Ovary (tissue), 9 donors: ENCODE results near the gene SH3RF3. TPM values are rescaled to one million over a fixed set of nuclear protein-coding genes. Genes with fewer than 3 reads are reported as not detected.

Source experiments
- DNase-seq, 5 donors: peaks; one replicate each; pipeline ENCODE4 v3.0.0-alpha.2; 2019 to 2020
- H3K27ac ChIP-seq, 2 donors: fragments of 200-600 bp; one replicate each; pipeline versions ENCODE4 v1.5.1 to v1.8.0; 2019 to 2022
- H3K27me3 ChIP-seq: fragments of 200-600 bp; one replicate; pipeline ENCODE4 v1.8.0; 2022
- H3K36me3 ChIP-seq: fragments of 200-600 bp; sonication (generic); one replicate; pipeline ENCODE4 v1.5.1; 2019
- H3K4me1 ChIP-seq: one replicate; pipeline ENCODE4 v1.8.1; 2013; ENCODE audit warnings: mild to moderate bottlenecking, moderate library complexity; ENCODE audit not compliant: insufficient read depth
- H3K4me3 ChIP-seq: fragments of 200-600 bp; sonication (generic); one replicate; pipeline ENCODE4 v1.5.1; 2017
- H3K9me3 ChIP-seq, 2 donors: fragments of 200-600 bp in 1 of 2; sonication (generic) in 1 of 2; one replicate each; pipeline versions ENCODE4 v1.5.1 to v1.8.1; 2013 to 2019; ENCODE audit warnings: mild to moderate bottlenecking in 1 of 2, moderate library complexity in 1 of 2
- CTCF ChIP-seq, 3 donors: fragments of 450-650 bp in 2 of 3; fragments of 200-600 bp in 1 of 3; IDR thresholded peaks; one replicate each; pipeline versions ENCODE4 v1.5.1 to v1.8.0; 2016 to 2022; ENCODE audit warnings: antibody characterized with exemption in 3 of 3, mild to moderate bottlenecking in 1 of 3
- EP300 ChIP-seq: sonication (generic); formaldehyde crosslinking; IDR thresholded peaks from one replicate; pipeline ENCODE4 v1.6.1; 2017; ENCODE audit warnings: antibody characterized with exemption
- POLR2A ChIP-seq: fragments of 450-650 bp; IDR thresholded peaks from one replicate; pipeline ENCODE4 v1.6.1; 2017; ENCODE audit warnings: antibody characterized with exemption, mild to moderate bottlenecking, moderate library complexity
- WGBS, 3 donors: extraction: QIAGEN DNeasy Blood & Tissue Kit in 1 of 3; methylation state at CpG; one replicate each; pipeline versions ENCODE4 v1.1.5 to v1.1.7; 2013 to 2017; 5-methylcytosine and 5-hydroxymethylcytosine counted together
- intact Hi-C, 4 donors: fragments of 100-400 bp; cut with DNase I; formaldehyde crosslinking; loops; one replicate each; pipeline versions ENCODE4 v1.11.0 to v1.15.1; 2022 to 2023
- polyA plus RNA-seq, 2 donors: library from polyadenylated mRNA; stranded (reverse); fragments of 200-250 nt in 1 of 2; fragments of 350-450 nt in 1 of 2; fragmentation: Illumina TruSeq in 1 of 2; extraction: RNeasy Lipid Tissue Mini Kit (QIAGEN cat#74804) in 1 of 2; gene quantifications; one replicate each; pipeline ENCODE4 v1.2.3, GENCODE V29; 2013 to 2014
- total RNA-seq, 7 donors: library from RNA; depleted of rRNA in 2 of 7; stranded (reverse); fragments of >200 nt in 2 of 7; fragmentation: NEBNext Ultra II Directional in 3 of 7; extraction: Animal tissue kit (Norgen Biotek cat#: 25700) in 3 of 7; gene quantifications; one replicate each; pipeline versions ENCODE4 v1.1.0 to v1.2.4, GENCODE V29; 2016 to 2023
- donor health status: DM: no; HTN: no; CAD: no; lungs with moderate emphysema.
- donor health status: DM: no; HTN: no; CAD: no.
- donor health status: Bipolar disorder and iron deficiency.
- donor health status: DM: yes; HTN: yes; CAD: no.
- donor health status: DM: no; HTN: no; CAD: no.
- donor health status: DM: yes; HTN: yes; CAD: no.

The SH3RF3 gene
- total and polyA plus RNA-seq, 9 donors = 2.7 to 10.1 (median 4.5) TPM

GRCh38 chr2:109150559-109150958, 21.6 kb downstream of the SH3RF3 start:
- DNase-seq = no peak
- Histone ChIP-seq H3K27ac (no peak overlapping the region), H3K4me1 (no peaks in the 10 kb centered on the region), H3K9me3 (no peaks in the 10 kb centered on the region), H3K27me3 (no peaks in the 10 kb centered on the region), H3K36me3 (no peaks in the 10 kb centered on the region), H3K4me3 (no peak overlapping the region)
- intact Hi-C loops = no loop called here
- no peak for TF ChIP-seq POLR2A
- TF ChIP-seq CTCF (IDR thresholded peaks at IDR 0.05) = no peak
- no peak for TF ChIP-seq EP300
- 93 to 96% (median 96%) methylated on average over 3 of the region's 3 CpGs for WGBS, 3 donors

GRCh38 chr2:109151519-109151918, 22.5 kb downstream of the SH3RF3 start:
- 91% methylated on average over 4 of the region's 4 CpGs for WGBS, 3 donors
- Histone ChIP-seq H3K36me3 (no peaks in the 10 kb centered on the region), H3K4me1 (peaks cover 1% of the 10 kb centered on the region), H3K4me3 (no peak overlapping the region), H3K27ac (no peak overlapping the region), H3K9me3 (no peaks in the 10 kb centered on the region), H3K27me3 (no peaks in the 10 kb centered on the region)
- TF ChIP-seq CTCF (IDR thresholded peaks at IDR 0.05) (no peak), POLR2A (no peak), EP300 (no peak)
- intact Hi-C loops = no loop called here
- DNase-seq = no peak

GRCh38 chr2:109153005-109153784, 24.2 kb downstream of the SH3RF3 start:
- Histone ChIP-seq H3K4me1 (peaks cover 1% of the 10 kb centered on the region), H3K4me3 (no peak overlapping the region), H3K27ac (no peak overlapping the region), H3K36me3 (no peaks in the 10 kb centered on the region), H3K27me3 (no peaks in the 10 kb centered on the region), H3K9me3 (no peaks in the 10 kb centered on the region)
- 82 to 91% (median 87%) methylated on average over 10 of the region's 10 CpGs for WGBS, 3 donors
- DNase-seq = no peak
- intact Hi-C loops = no loop called here
- TF ChIP-seq CTCF (IDR thresholded peaks at IDR 0.05) = no peak

GRCh38 chr2:109153807-109154206, 24.8 kb downstream of the SH3RF3 start:
- no peak overlapping the region for H3K4me3 ChIP-seq
- DNase-seq = no peak
- WGBS, 3 donors = 77 to 89% (median 86%) methylated on average over 5 of the region's 5 CpGs

More at GRCh38 chr2:109153807-109154206, 24.8 kb downstream of the SH3RF3 start:
- no peak overlapping the region for H3K27ac ChIP-seq
- no peak for TF ChIP-seq CTCF (IDR thresholded peaks at IDR 0.05)
- TF ChIP-seq POLR2A = no peak
- no peak for TF ChIP-seq EP300
- no peaks in the 10 kb centered on the region for H3K36me3 ChIP-seq
- intact Hi-C loops = no loop called here
- H3K4me1 ChIP-seq = peaks cover 1% of the 10 kb centered on the region
- no peaks in the 10 kb centered on the region for H3K9me3 ChIP-seq
- H3K27me3 ChIP-seq = no peaks in the 10 kb centered on the region
